Epithelial cell of proximal tubule (primary cell): ENCODE results near the gene FMNL3. TPM values are rescaled to one million over a fixed set of nuclear protein-coding genes. Genes with fewer than 3 reads are reported as not detected.

ENCODE experiments used
- DNase-seq: peaks from one replicate; pipeline ENCODE4 v3.0.0-alpha.2; 2011; ENCODE audit warnings: low read depth
- H3K4me3 ChIP-seq: 2 replicates; pipeline ENCODE4 v1.5.1; 2011; ENCODE audit warnings: low read depth, mild to moderate bottlenecking, low read length
- total RNA-seq: library from RNA; depleted of rRNA; stranded (reverse); fragments of >200 nt; gene quantifications from 2 replicates; pipeline ENCODE4 v1.2.3, GENCODE V29; 2015
- TF ChIP-seq, protein P1 (sequence below): conservative IDR thresholded peaks from 2 replicates; pipeline ENCODE4 v1.5.1; 2012; ENCODE audit warnings: low read depth, mild to moderate bottlenecking, low read length

The FMNL3 gene
- total RNA-seq, 1 donor from 2014 or later, result 21.7 TPM

DNA sequence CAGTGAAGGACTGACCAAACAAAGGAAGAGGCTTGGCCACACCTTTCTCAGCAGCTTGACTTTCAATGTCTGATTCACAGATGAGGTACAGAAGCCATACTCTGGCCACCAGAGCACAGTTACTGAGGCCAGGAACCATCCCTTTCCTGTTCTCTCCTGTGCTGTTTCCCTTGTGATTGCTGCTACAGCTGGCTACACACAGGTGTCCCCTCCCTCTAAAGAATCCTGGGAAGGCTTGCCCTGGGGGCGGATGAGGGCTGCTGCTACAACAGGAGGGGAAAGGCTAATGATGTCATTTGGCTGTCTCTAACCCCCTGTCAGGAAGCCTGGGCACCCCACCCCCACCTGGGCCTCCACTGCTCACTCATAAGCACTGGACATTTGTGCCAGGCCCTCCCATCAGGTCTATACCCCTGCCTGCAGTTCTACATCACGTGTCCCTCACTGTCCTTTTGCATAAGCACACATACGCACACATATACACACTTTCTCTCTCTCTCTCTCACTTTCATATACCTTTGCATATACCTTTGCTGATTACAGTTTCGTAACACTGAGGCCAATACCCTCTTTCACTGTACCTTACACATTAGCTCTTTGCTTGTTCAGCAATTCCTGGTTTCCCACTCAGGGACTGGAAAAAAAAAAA lies 42.5 kb downstream of the FMNL3 start:
- DNase-seq, result no peak
- TF ChIP-seq, protein P1, sequence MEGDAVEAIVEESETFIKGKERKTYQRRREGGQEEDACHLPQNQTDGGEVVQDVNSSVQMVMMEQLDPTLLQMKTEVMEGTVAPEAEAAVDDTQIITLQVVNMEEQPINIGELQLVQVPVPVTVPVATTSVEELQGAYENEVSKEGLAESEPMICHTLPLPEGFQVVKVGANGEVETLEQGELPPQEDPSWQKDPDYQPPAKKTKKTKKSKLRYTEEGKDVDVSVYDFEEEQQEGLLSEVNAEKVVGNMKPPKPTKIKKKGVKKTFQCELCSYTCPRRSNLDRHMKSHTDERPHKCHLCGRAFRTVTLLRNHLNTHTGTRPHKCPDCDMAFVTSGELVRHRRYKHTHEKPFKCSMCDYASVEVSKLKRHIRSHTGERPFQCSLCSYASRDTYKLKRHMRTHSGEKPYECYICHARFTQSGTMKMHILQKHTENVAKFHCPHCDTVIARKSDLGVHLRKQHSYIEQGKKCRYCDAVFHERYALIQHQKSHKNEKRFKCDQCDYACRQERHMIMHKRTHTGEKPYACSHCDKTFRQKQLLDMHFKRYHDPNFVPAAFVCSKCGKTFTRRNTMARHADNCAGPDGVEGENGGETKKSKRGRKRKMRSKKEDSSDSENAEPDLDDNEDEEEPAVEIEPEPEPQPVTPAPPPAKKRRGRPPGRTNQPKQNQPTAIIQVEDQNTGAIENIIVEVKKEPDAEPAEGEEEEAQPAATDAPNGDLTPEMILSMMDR, result no peak
- no peak overlapping the region for H3K4me3 ChIP-seq

DNA sequence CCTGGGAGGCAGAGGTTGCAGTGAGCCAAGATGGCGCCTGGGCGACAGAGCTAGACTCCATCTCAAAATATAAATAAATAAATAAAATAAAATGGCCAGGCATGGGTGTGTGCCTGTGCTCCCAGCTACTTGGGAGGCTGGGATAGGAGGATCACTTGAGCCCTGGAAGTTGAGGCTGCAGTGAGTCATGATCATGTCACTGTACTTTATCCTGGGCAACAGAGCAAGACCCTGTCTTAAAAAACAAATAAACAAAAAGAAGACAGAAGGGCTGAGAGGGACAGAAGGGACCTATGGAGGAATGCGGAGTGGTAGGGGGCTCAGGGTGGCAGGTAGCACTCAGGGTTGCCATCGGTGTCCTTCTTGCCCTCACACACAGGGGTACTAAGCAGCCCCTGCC lies 43.0 kb downstream of the FMNL3 start:
- no peak for DNase-seq
- H3K4me3 ChIP-seq, result no peak overlapping the region
- TF ChIP-seq, protein P1, result no peak

DNA sequence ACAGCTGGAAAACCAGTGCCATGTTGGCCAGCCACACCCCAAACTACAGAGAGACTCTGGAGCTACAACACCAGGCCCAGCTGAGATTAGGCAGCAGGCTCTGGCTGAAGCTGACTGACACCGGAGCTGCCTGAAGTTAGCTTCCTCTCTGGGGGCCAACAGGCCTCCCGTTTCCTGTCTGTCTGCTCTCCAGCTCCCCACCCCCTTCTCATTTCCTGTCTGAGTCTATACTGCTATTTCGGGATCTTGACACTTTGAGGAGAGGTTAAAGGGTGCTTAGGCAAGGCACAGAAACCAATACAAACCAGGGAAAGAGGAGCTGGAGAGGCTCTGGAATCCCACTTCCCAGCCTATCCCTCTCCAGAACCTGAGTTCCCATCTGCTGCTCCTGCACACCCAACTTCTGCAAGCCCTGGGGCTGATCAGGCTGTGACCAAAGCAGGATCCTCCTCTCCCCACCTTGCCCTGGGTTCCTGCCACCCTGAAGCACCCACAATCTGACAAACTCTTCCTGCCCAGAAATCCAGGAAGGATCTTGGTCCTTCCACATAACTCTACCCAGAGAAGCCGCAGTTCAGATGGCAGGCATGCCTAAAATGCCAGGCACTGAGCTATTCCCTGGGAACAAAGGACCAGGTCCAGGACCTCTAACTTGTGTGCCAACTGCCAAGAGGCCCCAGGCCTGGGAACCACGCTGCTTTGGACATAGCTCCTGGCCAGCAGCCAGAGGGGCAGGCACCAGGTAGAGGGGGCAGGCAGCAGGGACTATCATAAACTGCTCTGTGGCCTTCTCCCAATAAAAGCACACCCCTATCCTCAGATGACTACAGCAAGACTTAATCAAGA lies 44.0 kb downstream of the FMNL3 start:
- H3K4me3 ChIP-seq, result no peak overlapping the region
- no peak for DNase-seq
- TF ChIP-seq, protein P1, result no peak

DNA sequence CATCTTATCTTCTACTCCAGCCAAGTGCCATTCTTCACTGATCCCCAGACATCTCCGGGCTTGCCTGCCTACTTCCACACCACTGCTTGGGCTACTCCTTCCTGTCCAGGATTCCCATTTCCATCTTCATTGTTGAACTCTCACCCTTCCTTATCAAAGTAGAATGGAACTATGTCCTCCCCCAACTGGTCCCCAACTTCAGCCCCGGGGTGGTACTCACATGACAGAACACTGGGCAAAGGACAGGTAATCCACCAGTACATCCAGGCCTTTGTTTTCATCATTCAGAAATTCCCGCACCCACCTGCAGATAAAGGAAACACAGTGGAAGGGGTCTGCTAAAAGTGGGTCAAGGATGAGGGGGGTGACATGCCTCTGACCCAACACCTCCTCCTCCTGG lies 45.5 kb downstream of the FMNL3 start:
- no peak for DNase-seq
- TF ChIP-seq, protein P1, result no peak
- no peak overlapping the region for H3K4me3 ChIP-seq

DNA sequence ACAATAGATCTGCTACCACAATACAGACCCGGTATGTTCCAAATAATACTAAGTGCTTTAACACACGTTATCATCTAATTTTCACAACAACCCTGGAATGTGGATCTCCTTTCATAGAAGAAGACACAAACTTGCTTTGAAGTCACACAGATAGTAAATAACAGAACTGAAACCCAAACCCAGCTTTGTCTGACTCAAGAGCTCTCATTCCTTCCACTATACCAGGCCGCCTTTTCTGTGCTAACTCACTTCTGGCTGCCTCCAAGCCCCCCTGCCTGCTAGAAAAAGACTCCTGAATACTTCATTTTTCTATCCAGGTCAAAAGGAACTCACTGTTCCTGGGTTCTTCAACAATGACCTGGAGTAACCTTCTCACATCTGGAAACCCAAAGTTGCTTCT lies 46.0 kb downstream of the FMNL3 start:
- DNase-seq, result no peak
- H3K4me3 ChIP-seq, result no peak overlapping the region
- TF ChIP-seq, protein P1, result no peak

DNA sequence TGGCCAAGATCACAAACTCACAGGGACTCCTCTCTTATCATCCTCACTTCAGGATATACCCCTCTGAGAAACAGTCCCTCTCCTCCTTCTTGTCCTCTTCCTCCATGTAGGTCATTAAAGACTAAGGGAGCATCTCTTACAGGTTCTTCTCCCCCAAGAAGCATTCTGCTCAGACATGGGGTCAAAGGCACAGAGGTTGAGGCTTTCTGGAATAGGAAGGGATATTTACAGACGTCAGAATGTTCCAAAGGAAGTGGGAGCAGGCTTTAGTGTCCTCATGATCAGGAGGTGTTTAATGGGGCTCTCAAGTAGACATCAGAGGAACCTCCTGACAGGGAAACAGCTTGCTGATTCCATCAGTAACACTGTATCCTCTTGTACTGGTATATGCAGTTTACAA lies 47.5 kb downstream of the FMNL3 start:
- no peak for DNase-seq
- no peak overlapping the region for H3K4me3 ChIP-seq
- TF ChIP-seq, protein P1, result no peak
